GM23338 (cell line): Measurements from ENCODE around the gene FARP1. TPM values are rescaled to one million over a fixed set of nuclear protein-coding genes. Genes with fewer than 3 reads are reported as not detected.

ENCODE experiments used
- ATAC-seq: fragments of 200-7000 bp; cut with Tn5 transposase; 3 replicates; pipeline ENCODE4 v1.9.1; 2020
- DNase-seq: peaks from one replicate; pipeline ENCODE4 v3.0.0-alpha.2; 2015; ENCODE audit warnings: low spot score
- H2AFZ ChIP-seq: fragments of 200-600 bp; sonication (generic); 2 replicates; pipeline ENCODE4 v1.8.0; 2016; ENCODE audit warnings: antibody characterized with exemption, mild to moderate bottlenecking, moderate library complexity
- H3F3A ChIP-seq: fragments of 200-600 bp; sonication (generic); replicated peaks from 2 replicates; pipeline ENCODE4 v1.8.0; 2017; ENCODE audit warnings: antibody characterized with exemption, mixed run types, low read depth
- H3K27ac ChIP-seq: fragments of 200-600 bp; sonication (generic); 2 replicates; pipeline ENCODE4 v1.6.1; 2016; ENCODE audit warnings: low read depth
- H3K27me3 ChIP-seq: fragments of 200-600 bp; sonication (generic); 2 replicates; pipeline ENCODE4 v1.8.0; 2016; ENCODE audit warnings: mild to moderate bottlenecking, mixed run types, moderate library complexity; ENCODE audit not compliant: insufficient read depth
- H3K36me3 ChIP-seq: fragments of 200-600 bp; sonication (generic); 2 replicates; pipeline ENCODE4 v1.8.0; 2016; ENCODE audit warnings: mild to moderate bottlenecking; ENCODE audit not compliant: insufficient read depth
- H3K4me1 ChIP-seq: fragments of 200-600 bp; sonication (generic); 2 replicates; pipeline ENCODE4 v1.8.0; 2016; ENCODE audit warnings: mild to moderate bottlenecking, moderate library complexity; ENCODE audit not compliant: insufficient read depth
- H3K4me2 ChIP-seq: fragments of 200-600 bp; sonication (generic); 2 replicates; pipeline ENCODE4 v1.7.1; 2017; ENCODE audit warnings: mixed run types
- H3K4me3 ChIP-seq: fragments of 200-600 bp; sonication (generic); 2 replicates; pipeline ENCODE4 v1.6.1; 2016; ENCODE audit warnings: mixed run types
- H3K79me2 ChIP-seq: fragments of 200-600 bp; sonication (generic); replicated peaks from 2 replicates; pipeline ENCODE4 v1.8.0; 2017; ENCODE audit warnings: mild to moderate bottlenecking; ENCODE audit not compliant: insufficient read depth
- H3K9me2 ChIP-seq: fragments of 200-600 bp; sonication (generic); 2 replicates; pipeline ENCODE4 v1.8.0; 2017; ENCODE audit not compliant: insufficient read depth
- H4K20me1 ChIP-seq: fragments of 200-600 bp; sonication (generic); replicated peaks from 2 replicates; pipeline ENCODE4 v1.8.0; 2017; ENCODE audit warnings: mild to moderate bottlenecking; ENCODE audit not compliant: insufficient read depth
- H3K27ac Mint-ChIP-seq: 2 replicates; pipeline ENCODE4 v1.8.0; 2020; ENCODE audit warnings: inconsistent platforms, mild to moderate bottlenecking, moderate library complexity, mixed read lengths
- H3K27me3 Mint-ChIP-seq: 3 replicates; pipeline ENCODE4 v1.8.0; 2022; ENCODE audit warnings: low read depth, mild to moderate bottlenecking, moderate library complexity, mixed read lengths, inconsistent platforms; ENCODE audit not compliant: insufficient read depth, poor library complexity
- H3K36me3 Mint-ChIP-seq: 3 replicates; pipeline ENCODE4 v1.8.0; 2021; ENCODE audit warnings: low read depth, mild to moderate bottlenecking, inconsistent platforms, moderate library complexity, mixed read lengths
- H3K4me1 Mint-ChIP-seq: 3 replicates; pipeline ENCODE4 v1.8.0; 2020; ENCODE audit warnings: mild to moderate bottlenecking, inconsistent platforms, mixed read lengths
- H3K4me3 Mint-ChIP-seq: 3 replicates; pipeline ENCODE4 v1.8.0; 2021; ENCODE audit warnings: moderate library complexity, mild to moderate bottlenecking, inconsistent platforms, mixed read lengths
- H3K9me3 Mint-ChIP-seq: 3 replicates; pipeline ENCODE4 v1.8.0; 2020; ENCODE audit warnings: moderate library complexity, mild to moderate bottlenecking, inconsistent platforms, mixed read lengths
- CREB1 ChIP-seq: fragments of 250-450 bp; sonication (Bioruptor Pico); IDR thresholded peaks from 2 replicates; pipeline ENCODE4 v1.5.0; 2020; ENCODE audit warnings: low read depth, mild to moderate bottlenecking, moderate library complexity
- CTCF ChIP-seq, 2 experiments: fragments of 200-600 bp in 1 of 2; sonication (generic) in 1 of 2; conservative IDR thresholded peaks; 2 replicates each; pipeline versions ENCODE4 v1.5.1 to v1.6.1; 2016 to 2017; ENCODE audit warnings: antibody characterized with exemption in 2 of 2, low read depth in 2 of 2, mild to moderate bottlenecking in 2 of 2, moderate library complexity in 1 of 2
- ETS1 ChIP-seq: IDR thresholded peaks from 2 replicates; pipeline ENCODE4 v1.6.1; 2016; ENCODE audit warnings: antibody characterized with exemption
- EZH2 ChIP-seq: fragments of 200-600 bp; sonication (generic); IDR thresholded peaks from one replicate; pipeline ENCODE4 v1.8.0; 2017; ENCODE audit warnings: antibody characterized with exemption, mild to moderate bottlenecking, low read depth; ENCODE audit not compliant: unreplicated experiment
- EZH2phosphoT487 ChIP-seq: fragments of 200-600 bp; sonication (generic); IDR thresholded peaks from one replicate; pipeline ENCODE4 v1.8.1; 2018; ENCODE audit warnings: antibody characterized with exemption; ENCODE audit not compliant: unreplicated experiment
- JUNB ChIP-seq: IDR thresholded peaks from one replicate; pipeline ENCODE4 v1.6.1; 2016; ENCODE audit warnings: antibody characterized with exemption; ENCODE audit not compliant: unreplicated experiment
- NANOG ChIP-seq: IDR thresholded peaks from 2 replicates; pipeline ENCODE4 v1.6.1; 2016; ENCODE audit warnings: antibody characterized with exemption, borderline replicate concordance
- POLR2AphosphoS5 ChIP-seq: IDR thresholded peaks from 2 replicates; pipeline ENCODE4 v1.6.1; 2016; ENCODE audit warnings: antibody characterized with exemption, low read depth
- REST ChIP-seq: IDR thresholded peaks from one replicate; pipeline ENCODE4 v1.6.1; 2018; ENCODE audit warnings: antibody characterized with exemption; ENCODE audit not compliant: unreplicated experiment
- STAT1 ChIP-seq: IDR thresholded peaks from one replicate; pipeline ENCODE4 v1.6.1; 2016; ENCODE audit warnings: antibody characterized with exemption; ENCODE audit not compliant: unreplicated experiment
- ZNF114 ChIP-seq: fragments of 250-450 bp; sonication (Bioruptor Pico); IDR thresholded peaks from 2 replicates; pipeline ENCODE4 v1.5.0; 2020; ENCODE audit warnings: mild to moderate bottlenecking, moderate library complexity
- ZNF331 ChIP-seq: fragments of 250-450 bp; sonication (Bioruptor Pico); IDR thresholded peaks from 2 replicates; pipeline ENCODE4 v1.5.0; 2020; ENCODE audit warnings: low read depth, mild to moderate bottlenecking, moderate library complexity
- ZNF462 ChIP-seq: fragments of 250-450 bp; sonication (Bioruptor Pico); IDR thresholded peaks from 2 replicates; pipeline ENCODE4 v1.5.0; 2020; ENCODE audit warnings: mild to moderate bottlenecking, moderate library complexity
- polyA plus RNA-seq: library from polyadenylated mRNA; unstranded; fragments of >200 nt; fragmentation: Nextera tagmentation; extraction: Ambion mirVana; gene quantifications from 2 replicates; pipeline ENCODE4 v1.2.1, GENCODE V29; 2016
- total RNA-seq: library from RNA; depleted of rRNA; stranded (reverse); fragments of >200 nt; shearing (Covaris generic); gene quantifications from 2 replicates; pipeline ENCODE4 v1.2.3, GENCODE V29; 2014

FARP1 gene
- total and polyA plus RNA-seq, 2 experiments from 2014 or later, result 53.6 to 82.5 TPM

- Histone ChIP-seq H3K27me3 (no peaks in the 10 kb centered on the region), H3K4me3 (no peak overlapping the region), H3K4me2 (peak overlapping the region; percentile 3; the same call in 1 of the 2 replicates), H3K36me3 (no peaks in the 10 kb centered on the region), H2AFZ (no peak overlapping the region), H4K20me1 (peaks cover 40% of the 10 kb centered on the region), H3K4me1 (peaks cover 35% of the 10 kb centered on the region), H3K27ac (0 out of 2 replicates have a peak overlapping the region, but pooled peaks have one; percentile 39), H3K79me2 (peaks cover 95% of the 10 kb centered on the region), H3F3A (no peaks in the 10 kb centered on the region), H3K9me2 (no peaks in the 10 kb centered on the region)
- H3K27me3 Mint-ChIP-seq, result peaks cover 5% of the 10 kb centered on the region
- H3K36me3 Mint-ChIP-seq, result peaks cover 19% of the 10 kb centered on the region
- no peak for ATAC-seq
- peaks cover 62% of the 10 kb centered on the region for H3K4me1 Mint-ChIP-seq
- DNase-seq, result no peak
- no peaks in the 10 kb centered on the region for H3K9me3 Mint-ChIP-seq
- TF ChIP-seq POLR2AphosphoS5, result no peak
- no peak for TF ChIP-seq ETS1
- TF ChIP-seq JUNB, result no peak
- no peak for TF ChIP-seq NANOG
- no peak for TF ChIP-seq REST
- no peak for TF ChIP-seq ZNF462 (CRISPR knock-in tag)
- no peak for TF ChIP-seq CREB1 (CRISPR knock-in tag)
- no peak for TF ChIP-seq EZH2
- TF ChIP-seq ZNF114 (CRISPR knock-in tag), result no peak
- no peak for TF ChIP-seq EZH2phosphoT487
- TF ChIP-seq ZNF331, result no peak
- no peak for TF ChIP-seq CTCF (conservative IDR thresholded peaks at IDR 0.05; ENCODE audit: low read depth in 2 of 2)
- TF ChIP-seq STAT1, result no peak
- no peak overlapping the region for H3K4me3 Mint-ChIP-seq
- no peak overlapping the region for H3K27ac Mint-ChIP-seq
These were observed 354.1 kb downstream of the FARP1 start for GRCh38 chr13:98496966-98497365.
